K562 (cell line): ENCODE data around the gene LRRC75A.

ENCODE experiments used
- BACH1 ChIP-seq: fragments of 200-800 bp; sonication (Bioruptor generic); IDR thresholded peaks from 2 replicates; pipeline ENCODE4 v1.6.1; 2016; ENCODE audit warnings: missing genetic modification characterization, missing compliant biosample characterization
- CREB1 ChIP-seq, 2 experiments: sonication (generic) in 1 of 2; formaldehyde crosslinking in 1 of 2; IDR thresholded peaks; 2 replicates each; pipeline versions ENCODE4 v1.6.1 to v1.8.0; 2012 to 2022; ENCODE audit warnings: inconsistent platforms in 1 of 2, mild to moderate bottlenecking in 1 of 2, missing genetic modification reagents in 1 of 2, moderate library complexity in 1 of 2
- EZH2 ChIP-seq: IDR thresholded peaks from 2 replicates; pipeline ENCODE4 v1.6.1; 2012; ENCODE audit warnings: low read depth, mild to moderate bottlenecking, inconsistent platforms, low read length, borderline replicate concordance
- MTA1 ChIP-seq: fragments of 450-650 bp; IDR thresholded peaks from 2 replicates; pipeline ENCODE4 v1.6.1; 2017; ENCODE audit warnings: borderline replicate concordance
- SAFB2 ChIP-seq: fragments of 200-400 bp; formaldehyde crosslinking; IDR thresholded peaks from 2 replicates; pipeline ENCODE4 v1.6.1; 2018; ENCODE audit warnings: borderline replicate concordance, low read length, low read depth, moderate library complexity; ENCODE audit not compliant: severe bottlenecking
- SMAD4 ChIP-seq: fragments of 250-450 bp; sonication (Bioruptor Pico); conservative IDR thresholded peaks from 2 replicates; pipeline ENCODE4 v1.8.0; 2021; ENCODE audit warnings: inconsistent platforms, mild to moderate bottlenecking, moderate library complexity
- SP1 ChIP-seq: sonication (generic); formaldehyde crosslinking; IDR thresholded peaks from 2 replicates; pipeline ENCODE4 v1.8.1; 2022; ENCODE audit warnings: mild to moderate bottlenecking, missing genetic modification reagents
- TCF7L2 ChIP-seq: fragments of 150-350 bp; IDR thresholded peaks from 2 replicates; pipeline ENCODE4 v1.6.1; 2016; ENCODE audit warnings: low read depth, mild to moderate bottlenecking, low read length, moderate library complexity
- TEAD2 ChIP-seq: fragments of 450-650 bp; IDR thresholded peaks from 2 replicates; pipeline ENCODE4 v1.6.1; 2016; ENCODE audit warnings: missing genetic modification characterization, control low read depth, missing compliant biosample characterization
- ZBTB17 ChIP-seq: fragments of 450-650 bp; formaldehyde crosslinking; IDR thresholded peaks from 2 replicates; pipeline ENCODE4 v1.4.0; 2020; ENCODE audit warnings: mild to moderate bottlenecking
- TF ChIP-seq, protein P1 (sequence below): fragments of 250-450 bp; sonication (Bioruptor Pico); IDR thresholded peaks from 2 replicates; pipeline ENCODE4 v1.5.0; 2020; ENCODE audit warnings: mild to moderate bottlenecking, borderline replicate concordance
- TF ChIP-seq, protein P2 (sequence below), 3 experiments: IDR thresholded peaks in 2 of 3; conservative IDR thresholded peaks in 1 of 3; 2 replicates each; pipeline ENCODE4 v1.5.1; 2011 to 2012; ENCODE audit warnings: low read length in 3 of 3, mild to moderate bottlenecking in 3 of 3, control low read depth in 2 of 3, improper control_type of control experiment in 1 of 3, inconsistent platforms in 1 of 3, low read depth in 1 of 3, mixed read lengths in 1 of 3, moderate library complexity in 1 of 3; ENCODE audit not compliant: insufficient read depth in 2 of 3
- TF ChIP-seq, protein P3 (sequence below): sonication (generic); formaldehyde crosslinking; IDR thresholded peaks from 2 replicates; pipeline ENCODE4 v1.9.0; 2022; ENCODE audit warnings: mild to moderate bottlenecking, missing genetic modification reagents

DNA sequence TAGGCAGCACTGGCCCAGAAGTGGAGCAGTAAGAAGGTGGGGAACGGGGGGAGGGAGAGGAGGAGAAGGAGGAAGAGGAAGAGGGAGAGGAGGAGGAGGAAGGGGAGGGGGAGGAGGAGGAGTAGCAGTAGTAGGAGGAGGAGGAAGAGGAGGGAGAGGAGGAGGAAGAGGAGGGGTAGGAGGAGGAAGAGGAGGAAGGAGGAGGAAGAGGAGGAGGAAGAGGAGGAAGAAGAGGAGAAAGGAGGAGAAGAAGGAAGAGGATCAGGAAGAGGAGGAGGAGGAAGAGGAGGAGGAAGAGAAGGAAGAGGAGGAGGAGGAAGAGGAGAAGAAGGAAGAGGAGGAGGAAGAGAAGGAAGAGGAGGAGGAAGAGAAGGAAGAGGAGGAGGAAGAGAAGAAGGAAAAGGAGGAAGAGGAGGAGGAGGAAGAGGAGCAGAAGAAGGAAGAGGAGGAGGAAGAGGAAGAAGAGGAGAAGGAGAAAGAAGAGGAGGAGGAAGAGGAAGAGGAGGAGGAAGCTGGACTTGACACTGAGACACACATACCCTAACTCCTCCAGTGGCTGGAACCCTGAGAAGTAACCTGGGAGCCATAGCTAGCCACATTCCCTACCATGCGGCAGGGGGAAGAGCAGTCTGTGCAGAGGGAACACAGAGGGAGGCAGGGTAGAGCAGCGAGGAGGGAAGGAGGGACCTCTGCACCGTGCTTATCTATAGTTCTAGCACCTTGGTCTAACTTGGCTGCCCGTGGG lies 35.8 kb downstream of the LRRC75A start:
- TF ChIP-seq, protein P1, sequence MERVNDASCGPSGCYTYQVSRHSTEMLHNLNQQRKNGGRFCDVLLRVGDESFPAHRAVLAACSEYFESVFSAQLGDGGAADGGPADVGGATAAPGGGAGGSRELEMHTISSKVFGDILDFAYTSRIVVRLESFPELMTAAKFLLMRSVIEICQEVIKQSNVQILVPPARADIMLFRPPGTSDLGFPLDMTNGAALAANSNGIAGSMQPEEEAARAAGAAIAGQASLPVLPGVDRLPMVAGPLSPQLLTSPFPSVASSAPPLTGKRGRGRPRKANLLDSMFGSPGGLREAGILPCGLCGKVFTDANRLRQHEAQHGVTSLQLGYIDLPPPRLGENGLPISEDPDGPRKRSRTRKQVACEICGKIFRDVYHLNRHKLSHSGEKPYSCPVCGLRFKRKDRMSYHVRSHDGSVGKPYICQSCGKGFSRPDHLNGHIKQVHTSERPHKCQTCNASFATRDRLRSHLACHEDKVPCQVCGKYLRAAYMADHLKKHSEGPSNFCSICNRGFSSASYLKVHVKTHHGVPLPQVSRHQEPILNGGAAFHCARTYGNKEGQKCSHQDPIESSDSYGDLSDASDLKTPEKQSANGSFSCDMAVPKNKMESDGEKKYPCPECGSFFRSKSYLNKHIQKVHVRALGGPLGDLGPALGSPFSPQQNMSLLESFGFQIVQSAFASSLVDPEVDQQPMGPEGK: no peak
- no peak for TF ChIP-seq MTA1
- TF ChIP-seq, protein P2, sequence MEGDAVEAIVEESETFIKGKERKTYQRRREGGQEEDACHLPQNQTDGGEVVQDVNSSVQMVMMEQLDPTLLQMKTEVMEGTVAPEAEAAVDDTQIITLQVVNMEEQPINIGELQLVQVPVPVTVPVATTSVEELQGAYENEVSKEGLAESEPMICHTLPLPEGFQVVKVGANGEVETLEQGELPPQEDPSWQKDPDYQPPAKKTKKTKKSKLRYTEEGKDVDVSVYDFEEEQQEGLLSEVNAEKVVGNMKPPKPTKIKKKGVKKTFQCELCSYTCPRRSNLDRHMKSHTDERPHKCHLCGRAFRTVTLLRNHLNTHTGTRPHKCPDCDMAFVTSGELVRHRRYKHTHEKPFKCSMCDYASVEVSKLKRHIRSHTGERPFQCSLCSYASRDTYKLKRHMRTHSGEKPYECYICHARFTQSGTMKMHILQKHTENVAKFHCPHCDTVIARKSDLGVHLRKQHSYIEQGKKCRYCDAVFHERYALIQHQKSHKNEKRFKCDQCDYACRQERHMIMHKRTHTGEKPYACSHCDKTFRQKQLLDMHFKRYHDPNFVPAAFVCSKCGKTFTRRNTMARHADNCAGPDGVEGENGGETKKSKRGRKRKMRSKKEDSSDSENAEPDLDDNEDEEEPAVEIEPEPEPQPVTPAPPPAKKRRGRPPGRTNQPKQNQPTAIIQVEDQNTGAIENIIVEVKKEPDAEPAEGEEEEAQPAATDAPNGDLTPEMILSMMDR (IDR thresholded peaks at IDR 0.05 in 2 of 3, conservative IDR thresholded peaks at IDR 0.05 in 1 of 3; ENCODE audit: insufficient read depth in 2 of 3, low read depth in 1 of 3, low read length in 3 of 3): no peak
- no peak for TF ChIP-seq SAFB2
- no peak for TF ChIP-seq SMAD4 (CRISPR knock-in tag)
- TF ChIP-seq CREB1 (IDR thresholded peaks at IDR 0.05): no peak
- TF ChIP-seq CREB1 (CRISPR knock-in tag; IDR thresholded peaks at IDR 0.05): no peak
- no peak for TF ChIP-seq TCF7L2
- no peak for TF ChIP-seq EZH2
- no peak for TF ChIP-seq ZBTB17 (CRISPR knock-in tag)
- no peak for TF ChIP-seq SP1 (CRISPR knock-in tag)
- TF ChIP-seq BACH1 (tag): no peak
- TF ChIP-seq, protein P3, sequence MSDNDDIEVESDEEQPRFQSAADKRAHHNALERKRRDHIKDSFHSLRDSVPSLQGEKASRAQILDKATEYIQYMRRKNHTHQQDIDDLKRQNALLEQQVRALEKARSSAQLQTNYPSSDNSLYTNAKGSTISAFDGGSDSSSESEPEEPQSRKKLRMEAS (CRISPR knock-in tag): no peak
- no peak for TF ChIP-seq TEAD2 (tag)
